GM19035 (cell line): ENCODE measurements around the gene CHCHD3.

ENCODE experiments used
- ATAC-seq: cut with Tn5 transposase; IDR thresholded peaks from one replicate; pipeline ENCODE4 v1.9.1; 2021; ENCODE audit not compliant: unreplicated experiment

CHCHD3 gene

GRCh38 chr7:133081599-133082389 lies at the start of gene CHCHD3:
Gene CHCHD3, minus strand, starts transcription at chr7:133082090. Its CDS starts 153 bp downstream, at chr7:133081937.
- ATAC-seq, result peak; percentile 100

GRCh38 chr7:133130166-133130565 lies 48.3 kb upstream of the CHCHD3 start:
- ATAC-seq, result no peak

GRCh38 chr7:133126422-133126821 lies 44.5 kb upstream of the CHCHD3 start:
- no peak for ATAC-seq

- ATAC-seq, result no peak
These were observed 43.1 kb upstream of the CHCHD3 start for GRCh38 chr7:133124974-133125373.

GRCh38 chr7:133121175-133121844 lies 39.4 kb upstream of the CHCHD3 start:
- no peak for ATAC-seq

GRCh38 chr7:133119067-133119466 lies 37.2 kb upstream of the CHCHD3 start:
- no peak for ATAC-seq

GRCh38 chr7:133118261-133118660 lies 36.4 kb upstream of the CHCHD3 start:
- ATAC-seq, result no peak

GRCh38 chr7:133117452-133117851 lies 35.6 kb upstream of the CHCHD3 start:
- no peak for ATAC-seq

- no peak for ATAC-seq
These were observed 33.7 kb upstream of the CHCHD3 start for GRCh38 chr7:133115596-133115995.

- no peak for ATAC-seq
These were observed 32.6 kb upstream of the CHCHD3 start for GRCh38 chr7:133114519-133114918.

- ATAC-seq, result no peak
These were observed 31.1 kb upstream of the CHCHD3 start for GRCh38 chr7:133112976-133113375.

- ATAC-seq, result no peak
These were observed 30.4 kb upstream of the CHCHD3 start for GRCh38 chr7:133112335-133112734.

GRCh38 chr7:133110312-133110711 lies 28.4 kb upstream of the CHCHD3 start:
- no peak for ATAC-seq

- ATAC-seq, result no peak
These were observed 27.9 kb upstream of the CHCHD3 start for GRCh38 chr7:133109816-133110215.

- ATAC-seq, result no peak
These were observed 26.1 kb upstream of the CHCHD3 start for GRCh38 chr7:133108023-133108422.

- ATAC-seq, result no peak
These were observed 20.6 kb upstream of the CHCHD3 start for GRCh38 chr7:133102276-133103060.

GRCh38 chr7:133099633-133100286 lies 17.9 kb upstream of the CHCHD3 start:
- ATAC-seq, result no peak

- no peak for ATAC-seq
These were observed 13.3 kb upstream of the CHCHD3 start for GRCh38 chr7:133095119-133095671.

GRCh38 chr7:133091943-133092464 lies 10.1 kb upstream of the CHCHD3 start:
- no peak for ATAC-seq

- peak; percentile 3 for ATAC-seq
These were observed 488 bp upstream of the CHCHD3 start for GRCh38 chr7:133082390-133082766.
